MCF 10A (cell line): Measurements from ENCODE around the gene ZNF142. TPM values are rescaled to one million over a fixed set of nuclear protein-coding genes. Genes with fewer than 3 reads are reported as not detected.
A peak's percentile ranks its signal among the peaks of the same experiment; 100 is the strongest.

Source experiments
- BruUV-seq: library from RNA; stranded (reverse); fragments of 400-500 nt; replicated peaks from 2 replicates; lab custom pipeline; 2021; lab: Mats Ljungman, UMichigan
- CTCF ChIA-PET: fragments of 300-600 bp; sonication (Branson Sonifier 250); formaldehyde crosslinking; extraction: SDS; loops from one replicate; lab custom pipeline; 2021; ENCODE audit warnings: antibody characterized with exemption, inconsistent platforms; lab: Yijun Ruan, JAX
- POLR2A ChIA-PET: fragments of 300-600, 350-650 bp; sonication (Branson Sonifier 250); formaldehyde crosslinking; extraction: SDS; loops from one replicate; lab custom pipeline; 2020; ENCODE audit warnings: antibody characterized with exemption, inconsistent platforms; lab: Yijun Ruan, JAX
- DNase-seq: peaks from one replicate; pipeline ENCODE4 v3.0.0-alpha.2; 2018; ENCODE audit not compliant: unreplicated experiment
- H3K27ac Mint-ChIP-seq: one replicate; pipeline ENCODE4 v1.8.0; 2022; ENCODE audit warnings: mild to moderate bottlenecking, low read depth, mixed read lengths; ENCODE audit not compliant: unreplicated experiment
- H3K27me3 Mint-ChIP-seq: one replicate; pipeline ENCODE4 v1.8.0; 2022; ENCODE audit warnings: mixed read lengths; ENCODE audit not compliant: insufficient read depth, unreplicated experiment
- H3K36me3 Mint-ChIP-seq: one replicate; pipeline ENCODE4 v1.8.0; 2022; ENCODE audit warnings: mild to moderate bottlenecking, moderate library complexity, mixed read lengths; ENCODE audit not compliant: insufficient read depth, unreplicated experiment
- H3K4me1 Mint-ChIP-seq: one replicate; pipeline ENCODE4 v1.8.0; 2022; ENCODE audit warnings: mixed read lengths; ENCODE audit not compliant: insufficient read depth, unreplicated experiment
- H3K4me3 Mint-ChIP-seq: one replicate; pipeline ENCODE4 v1.8.0; 2022; ENCODE audit warnings: mild to moderate bottlenecking, moderate library complexity, mixed read lengths; ENCODE audit not compliant: unreplicated experiment
- H3K9me3 Mint-ChIP-seq: one replicate; pipeline ENCODE4 v1.8.0; 2022; ENCODE audit warnings: mixed read lengths; ENCODE audit not compliant: unreplicated experiment
- intact Hi-C: fragments of 100-400 bp; cut with micrococcal nuclease; formaldehyde crosslinking; loops from 2 replicates; pipeline ENCODE4 v1.14.1; 2022
- total RNA-seq: library from RNA; stranded (reverse); gene quantifications from 2 replicates; pipeline ENCODE4 v1.2.3, GENCODE V29; 2022
- TF ChIP-seq, protein P1 (sequence below): fragments of 200-600 bp; IDR thresholded peaks from one replicate; pipeline ENCODE4 v1.8.0; 2022; ENCODE audit warnings: antibody characterized with exemption, mild to moderate bottlenecking; ENCODE audit not compliant: unreplicated experiment

The ZNF142 gene
- total RNA-seq, 1 experiment from 2014 or later: 37.8 TPM

DNA sequence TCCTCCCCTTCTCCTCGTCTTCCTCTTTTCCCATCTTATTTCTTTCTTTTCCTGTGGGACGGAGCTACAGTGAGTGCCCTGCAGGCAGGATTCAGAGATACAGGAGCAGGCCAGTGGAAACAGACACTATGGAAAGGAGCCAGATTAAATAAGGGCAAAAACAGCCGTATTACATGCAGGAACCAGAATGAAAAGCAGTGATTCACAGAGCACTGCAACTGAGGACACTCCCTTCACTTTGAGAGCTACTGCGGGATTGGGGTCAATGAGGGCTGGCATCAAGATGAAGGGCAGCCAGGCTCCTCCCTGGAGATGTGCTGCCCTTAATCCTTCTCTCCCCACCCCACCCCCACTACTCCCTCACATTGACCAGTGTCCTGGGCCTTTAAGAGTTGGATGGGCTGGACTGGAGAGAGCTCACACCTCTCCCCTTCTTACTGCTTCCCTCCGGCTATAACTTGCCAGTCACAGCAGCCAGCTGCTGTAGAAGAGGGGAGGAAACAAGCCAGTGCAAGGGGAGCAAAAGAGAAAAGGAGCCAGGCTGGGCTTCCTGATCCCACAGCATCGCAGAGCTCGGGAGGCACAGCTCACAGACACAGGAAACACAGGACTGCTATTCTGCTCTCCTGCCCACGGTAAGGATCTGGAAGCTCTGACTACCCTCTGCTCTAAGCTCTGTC, 51.8 kb downstream of the ZNF142 start, which contains the start of gene PLCD4:
Gene PLCD4, plus strand, starts transcription at position 464 of the 680 bp plus-strand sequence. CDS start 7,841 bp downstream, outside the sequence.
- peak; percentile 79 for DNase-seq
- TF ChIP-seq, protein P1, sequence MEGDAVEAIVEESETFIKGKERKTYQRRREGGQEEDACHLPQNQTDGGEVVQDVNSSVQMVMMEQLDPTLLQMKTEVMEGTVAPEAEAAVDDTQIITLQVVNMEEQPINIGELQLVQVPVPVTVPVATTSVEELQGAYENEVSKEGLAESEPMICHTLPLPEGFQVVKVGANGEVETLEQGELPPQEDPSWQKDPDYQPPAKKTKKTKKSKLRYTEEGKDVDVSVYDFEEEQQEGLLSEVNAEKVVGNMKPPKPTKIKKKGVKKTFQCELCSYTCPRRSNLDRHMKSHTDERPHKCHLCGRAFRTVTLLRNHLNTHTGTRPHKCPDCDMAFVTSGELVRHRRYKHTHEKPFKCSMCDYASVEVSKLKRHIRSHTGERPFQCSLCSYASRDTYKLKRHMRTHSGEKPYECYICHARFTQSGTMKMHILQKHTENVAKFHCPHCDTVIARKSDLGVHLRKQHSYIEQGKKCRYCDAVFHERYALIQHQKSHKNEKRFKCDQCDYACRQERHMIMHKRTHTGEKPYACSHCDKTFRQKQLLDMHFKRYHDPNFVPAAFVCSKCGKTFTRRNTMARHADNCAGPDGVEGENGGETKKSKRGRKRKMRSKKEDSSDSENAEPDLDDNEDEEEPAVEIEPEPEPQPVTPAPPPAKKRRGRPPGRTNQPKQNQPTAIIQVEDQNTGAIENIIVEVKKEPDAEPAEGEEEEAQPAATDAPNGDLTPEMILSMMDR: no peak
- ChIA-PET POLR2A (interaction anchor here (0.5 to 2.6 kb wide), 13 partner anchors 11 to 388 kb away, joined by 3 to 13 read pairs (median 5); partner anchors contain the start of genes BCS1L, USP37 and ZNF142), CTCF (interaction anchor here (0.6 to 2.8 kb wide), 9 partner anchors 11 to 1366 kb away, joined by 3 to 10 read pairs (median 3); no protein-coding TSS in a partner anchor)
- Mint-ChIP-seq H3K9me3 (no peaks in the 10 kb centered on the region), H3K27ac (peak within 1 kb of the TSS; percentile 92), H3K27me3 (no peaks in the 10 kb centered on the region), H3K36me3 (no peaks in the 10 kb centered on the region), H3K4me1 (peaks cover 32% of the 10 kb centered on the region), H3K4me3 (peak within 1 kb of the TSS; percentile 36)
- intact Hi-C loops: no loop called here
- BruUV-seq: no TSS peak

DNA sequence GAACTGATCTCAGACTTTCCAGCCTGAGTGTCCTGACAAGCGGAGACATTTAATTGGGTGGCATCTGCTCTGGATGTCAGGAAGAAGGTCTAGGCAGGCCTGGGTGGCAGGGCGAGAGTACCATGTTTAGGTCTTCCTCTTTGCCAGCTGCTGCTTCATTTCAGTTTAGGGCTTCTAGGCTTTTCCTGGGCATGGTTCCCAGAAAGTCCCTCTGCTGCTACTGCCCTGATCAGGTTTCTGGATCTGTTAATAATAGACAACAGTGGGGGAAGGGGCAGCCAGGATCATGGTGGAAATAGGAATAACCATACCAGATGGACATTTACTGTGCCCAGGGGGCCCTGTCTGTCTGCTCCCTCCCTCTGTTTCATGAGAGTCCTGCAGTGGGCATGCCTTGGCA, 54.0 kb downstream of the ZNF142 start:
- H3K4me3 Mint-ChIP-seq: no peak overlapping the region
- H3K9me3 Mint-ChIP-seq: no peaks in the 10 kb centered on the region
- POLR2A ChIA-PET: no interaction called here
- H3K4me1 Mint-ChIP-seq: peaks cover 32% of the 10 kb centered on the region
- TF ChIP-seq, protein P1: no peak
- H3K36me3 Mint-ChIP-seq: no peaks in the 10 kb centered on the region
- intact Hi-C loops: no loop called here
- no peaks in the 10 kb centered on the region for H3K27me3 Mint-ChIP-seq
- peak; percentile 32 for DNase-seq
- no TSS peak for BruUV-seq
- CTCF ChIA-PET: no interaction called here
- H3K27ac Mint-ChIP-seq: no peak overlapping the region

Other genes starting within 250 kb of the ZNF142 start
- gene VIL1, start 240.5 kb downstream of the ZNF142 start, total RNA-seq: not detected in 2 replicates
- gene USP37, start 91.3 kb downstream of the ZNF142 start, total RNA-seq: 11.6 and 16.4 TPM in 2 replicates
- gene CNOT9, start 90.8 kb downstream of the ZNF142 start, total RNA-seq: 64.9 and 66.1 TPM in 2 replicates
- 0.40 and 0.86 TPM in 2 replicates for gene PLCD4, start 51.7 kb downstream of the ZNF142 start, total RNA-seq
- 71.1 and 96.0 TPM in 2 replicates for gene BCS1L, start 60 bp upstream of the ZNF142 start, total RNA-seq
- 58.9 and 60.8 TPM in 2 replicates for gene RNF25, start 12.4 kb upstream of the ZNF142 start, total RNA-seq
- 20.7 and 35.1 TPM in 2 replicates for gene STK36, start 12.5 kb upstream of the ZNF142 start, total RNA-seq
- gene TTLL4, start 51.2 kb upstream of the ZNF142 start, total RNA-seq: 33.6 and 38.2 TPM in 2 replicates
- gene CYP27A1, start 122.5 kb upstream of the ZNF142 start, total RNA-seq: 0.12 TPM in 1 of 2 replicates, not detected in the other
- gene PRKAG3, start 172.2 kb upstream of the ZNF142 start, total RNA-seq: not detected in 2 replicates
- gene WNT6, start 200.2 kb upstream of the ZNF142 start, total RNA-seq: not detected in 2 replicates
- 0.44 TPM in 1 of 2 replicates, not detected in the other for gene WNT10A, start 221.2 kb upstream of the ZNF142 start, total RNA-seq